ENCODE data around the gene SPOCK3. TPM values are rescaled to one million over a fixed set of nuclear protein-coding genes. Genes with fewer than 3 reads are reported as not detected.

Gene SPOCK3
- total and polyA plus RNA-seq, 2 experiments from 2014 or later: 1.6 to 4.1 TPM

DNA sequence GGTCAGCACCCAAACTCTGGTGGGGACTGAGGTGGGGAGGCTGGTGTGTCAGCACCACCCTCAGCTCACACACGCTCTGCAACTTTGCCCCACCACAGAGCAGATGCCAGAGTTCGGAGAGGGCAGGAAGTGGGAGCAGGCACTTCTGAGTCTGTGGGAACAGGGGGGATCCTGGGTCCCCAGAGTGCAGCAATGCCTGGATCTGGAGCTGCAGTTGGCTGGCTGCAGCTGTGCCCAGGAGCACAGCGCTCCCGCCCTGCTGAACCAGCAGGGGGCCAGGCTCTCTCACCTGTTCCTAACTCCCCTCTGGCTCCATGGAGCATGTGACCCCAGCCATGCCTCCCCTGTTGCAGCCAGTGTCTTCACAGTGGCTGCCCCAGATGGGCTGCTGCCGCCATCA is 252.4 kb downstream of the SPOCK3 start (continued):
- TF ChIP-seq, protein P1, sequence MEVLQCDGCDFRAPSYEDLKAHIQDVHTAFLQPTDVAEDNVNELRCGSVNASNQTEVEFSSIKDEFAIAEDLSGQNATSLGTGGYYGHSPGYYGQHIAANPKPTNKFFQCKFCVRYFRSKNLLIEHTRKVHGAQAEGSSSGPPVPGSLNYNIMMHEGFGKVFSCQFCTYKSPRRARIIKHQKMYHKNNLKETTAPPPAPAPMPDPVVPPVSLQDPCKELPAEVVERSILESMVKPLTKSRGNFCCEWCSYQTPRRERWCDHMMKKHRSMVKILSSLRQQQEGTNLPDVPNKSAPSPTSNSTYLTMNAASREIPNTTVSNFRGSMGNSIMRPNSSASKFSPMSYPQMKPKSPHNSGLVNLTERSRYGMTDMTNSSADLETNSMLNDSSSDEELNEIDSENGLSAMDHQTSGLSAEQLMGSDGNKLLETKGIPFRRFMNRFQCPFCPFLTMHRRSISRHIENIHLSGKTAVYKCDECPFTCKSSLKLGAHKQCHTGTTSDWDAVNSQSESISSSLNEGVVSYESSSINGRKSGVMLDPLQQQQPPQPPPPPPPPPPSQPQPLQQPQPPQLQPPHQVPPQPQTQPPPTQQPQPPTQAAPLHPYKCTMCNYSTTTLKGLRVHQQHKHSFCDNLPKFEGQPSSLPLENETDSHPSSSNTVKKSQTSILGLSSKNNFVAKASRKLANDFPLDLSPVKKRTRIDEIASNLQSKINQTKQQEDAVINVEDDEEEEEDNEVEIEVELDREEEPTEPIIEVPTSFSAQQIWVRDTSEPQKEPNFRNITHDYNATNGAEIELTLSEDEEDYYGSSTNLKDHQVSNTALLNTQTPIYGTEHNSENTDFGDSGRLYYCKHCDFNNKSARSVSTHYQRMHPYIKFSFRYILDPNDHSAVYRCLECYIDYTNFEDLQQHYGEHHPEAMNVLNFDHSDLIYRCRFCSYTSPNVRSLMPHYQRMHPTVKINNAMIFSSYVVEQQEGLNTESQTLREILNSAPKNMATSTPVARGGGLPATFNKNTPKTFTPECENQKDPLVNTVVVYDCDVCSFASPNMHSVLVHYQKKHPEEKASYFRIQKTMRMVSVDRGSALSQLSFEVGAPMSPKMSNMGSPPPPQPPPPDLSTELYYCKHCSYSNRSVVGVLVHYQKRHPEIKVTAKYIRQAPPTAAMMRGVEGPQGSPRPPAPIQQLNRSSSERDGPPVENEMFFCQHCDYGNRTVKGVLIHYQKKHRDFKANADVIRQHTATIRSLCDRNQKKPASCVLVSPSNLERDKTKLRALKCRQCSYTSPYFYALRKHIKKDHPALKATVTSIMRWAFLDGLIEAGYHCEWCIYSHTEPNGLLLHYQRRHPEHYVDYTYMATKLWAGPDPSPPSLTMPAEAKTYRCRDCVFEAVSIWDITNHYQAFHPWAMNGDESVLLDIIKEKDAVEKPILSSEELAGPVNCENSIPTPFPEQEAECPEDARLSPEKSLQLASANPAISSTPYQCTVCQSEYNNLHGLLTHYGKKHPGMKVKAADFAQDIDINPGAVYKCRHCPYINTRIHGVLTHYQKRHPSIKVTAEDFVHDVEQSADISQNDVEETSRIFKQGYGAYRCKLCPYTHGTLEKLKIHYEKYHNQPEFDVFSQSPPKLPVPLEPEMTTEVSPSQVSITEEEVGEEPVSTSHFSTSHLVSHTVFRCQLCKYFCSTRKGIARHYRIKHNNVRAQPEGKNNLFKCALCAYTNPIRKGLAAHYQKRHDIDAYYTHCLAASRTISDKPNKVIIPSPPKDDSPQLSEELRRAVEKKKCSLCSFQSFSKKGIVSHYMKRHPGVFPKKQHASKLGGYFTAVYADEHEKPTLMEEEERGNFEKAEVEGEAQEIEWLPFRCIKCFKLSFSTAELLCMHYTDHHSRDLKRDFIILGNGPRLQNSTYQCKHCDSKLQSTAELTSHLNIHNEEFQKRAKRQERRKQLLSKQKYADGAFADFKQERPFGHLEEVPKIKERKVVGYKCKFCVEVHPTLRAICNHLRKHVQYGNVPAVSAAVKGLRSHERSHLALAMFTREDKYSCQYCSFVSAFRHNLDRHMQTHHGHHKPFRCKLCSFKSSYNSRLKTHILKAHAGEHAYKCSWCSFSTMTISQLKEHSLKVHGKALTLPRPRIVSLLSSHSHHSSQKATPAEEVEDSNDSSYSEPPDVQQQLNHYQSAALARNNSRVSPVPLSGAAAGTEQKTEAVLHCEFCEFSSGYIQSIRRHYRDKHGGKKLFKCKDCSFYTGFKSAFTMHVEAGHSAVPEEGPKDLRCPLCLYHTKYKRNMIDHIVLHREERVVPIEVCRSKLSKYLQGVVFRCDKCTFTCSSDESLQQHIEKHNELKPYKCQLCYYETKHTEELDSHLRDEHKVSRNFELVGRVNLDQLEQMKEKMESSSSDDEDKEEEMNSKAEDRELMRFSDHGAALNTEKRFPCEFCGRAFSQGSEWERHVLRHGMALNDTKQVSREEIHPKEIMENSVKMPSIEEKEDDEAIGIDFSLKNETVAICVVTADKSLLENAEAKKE (CRISPR knock-in tag; IDR thresholded peaks at IDR 0.05): no peak
- TF ChIP-seq EZH2 (IDR thresholded peaks at IDR 0.05; ENCODE audit: low read depth, unreplicated experiment): no peak
- no peak for TF ChIP-seq ZNF331 (CRISPR knock-in tag; IDR thresholded peaks at IDR 0.05; ENCODE audit: low read depth)

DNA sequence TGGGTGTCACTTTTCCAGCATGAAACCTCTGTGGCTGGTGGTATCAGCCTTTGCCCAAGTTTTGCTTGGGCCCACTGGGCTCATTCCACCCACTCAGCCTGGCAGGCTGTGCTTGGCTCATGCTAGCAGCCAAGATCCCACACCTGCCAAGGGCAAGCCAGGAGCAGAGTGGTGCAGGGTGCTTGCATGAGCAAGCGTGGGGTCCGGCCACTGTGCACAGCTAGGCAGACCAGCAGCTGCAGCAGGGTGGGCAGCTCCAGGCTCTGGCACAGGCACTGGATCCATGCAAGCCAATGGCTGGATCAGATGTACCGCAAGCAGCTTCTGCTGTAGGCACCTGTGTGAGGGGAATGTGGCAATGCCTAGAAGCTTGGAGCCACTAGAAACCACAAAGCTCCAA is 253.9 kb downstream of the SPOCK3 start:
- Mint-ChIP-seq H3K4me3 (no peak overlapping the region), H3K27me3 (ENCODE audit: insufficient read depth, low read depth, poor library complexity) (no peaks in the 10 kb centered on the region), H3K36me3 (ENCODE audit: low read depth) (peaks cover 6% of the 10 kb centered on the region; the same call in 2 of the 3 replicates), H3K27ac (no peak overlapping the region), H3K9me3 (peaks cover 14% of the 10 kb centered on the region), H3K4me1 (no peaks in the 10 kb centered on the region)
- Histone ChIP-seq H3K4me1 (ENCODE audit: insufficient read depth) (no peaks in the 10 kb centered on the region), H3K4me3 (no peak overlapping the region), H3K4me2 (no peak overlapping the region), H2AFZ (no peak overlapping the region), H3K27me3 (ENCODE audit: insufficient read depth) (no peaks in the 10 kb centered on the region), H3F3A (replicated peaks; ENCODE audit: low read depth) (no peaks in the 10 kb centered on the region), H3K27ac (ENCODE audit: low read depth) (no peak overlapping the region), H3K9me2 (ENCODE audit: insufficient read depth) (no peaks in the 10 kb centered on the region), H3K79me2 (replicated peaks; ENCODE audit: insufficient read depth) (no peaks in the 10 kb centered on the region), H3K36me3 (ENCODE audit: insufficient read depth) (no peaks in the 10 kb centered on the region), H4K20me1 (replicated peaks; ENCODE audit: insufficient read depth) (no peaks in the 10 kb centered on the region)
- DNase-seq (ENCODE audit: low spot score): no peak
- TF ChIP-seq EZH2 (IDR thresholded peaks at IDR 0.05; ENCODE audit: low read depth, unreplicated experiment): no peak
- no peak for TF ChIP-seq POLR2AphosphoS5 (IDR thresholded peaks at IDR 0.05; ENCODE audit: low read depth)
- no peak for ATAC-seq

DNA sequence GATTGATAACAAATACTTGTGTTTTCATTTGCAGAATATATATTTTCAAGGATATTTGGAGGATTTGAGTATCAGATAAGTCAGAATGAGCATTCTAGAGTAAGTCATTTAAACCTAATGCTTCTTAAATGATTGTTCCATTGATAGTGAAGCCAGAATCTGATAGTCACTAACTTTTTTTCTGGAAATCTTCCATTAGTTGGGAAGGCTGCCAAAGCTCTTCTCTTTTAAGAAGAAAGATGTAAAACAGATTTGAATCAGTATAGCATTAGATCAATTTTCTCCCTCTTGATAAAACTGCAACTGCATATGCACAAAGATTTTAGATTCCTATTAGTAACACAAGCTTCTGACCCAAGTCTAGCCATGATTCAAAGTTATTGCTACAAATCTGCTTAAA is 256.7 kb downstream of the SPOCK3 start:
- H3K4me2 ChIP-seq: no peak overlapping the region
- no peaks in the 10 kb centered on the region for H3K27me3 ChIP-seq (ENCODE audit: insufficient read depth)
- no peaks in the 10 kb centered on the region for H3K27me3 Mint-ChIP-seq (ENCODE audit: insufficient read depth, low read depth, poor library complexity)
- no peaks in the 10 kb centered on the region for H3K4me1 Mint-ChIP-seq
- peaks cover 6% of the 10 kb centered on the region; the same call in 2 of the 3 replicates for H3K36me3 Mint-ChIP-seq (ENCODE audit: low read depth)
- no peak overlapping the region for H3K4me3 ChIP-seq
- H4K20me1 ChIP-seq (replicated peaks; ENCODE audit: insufficient read depth): no peaks in the 10 kb centered on the region
- no peaks in the 10 kb centered on the region for H3K36me3 ChIP-seq (ENCODE audit: insufficient read depth)
- H3K27ac ChIP-seq (ENCODE audit: low read depth): no peak overlapping the region
- H3K27ac Mint-ChIP-seq: no peak overlapping the region
- DNase-seq (ENCODE audit: low spot score) (no peak), ATAC-seq (no peak)
- H3K9me2 ChIP-seq (ENCODE audit: insufficient read depth): no peaks in the 10 kb centered on the region
- no peaks in the 10 kb centered on the region for H3K4me1 ChIP-seq (ENCODE audit: insufficient read depth)
- H3K4me3 Mint-ChIP-seq: no peak overlapping the region
- H3F3A ChIP-seq (replicated peaks; ENCODE audit: low read depth): no peaks in the 10 kb centered on the region
- no peaks in the 10 kb centered on the region for H3K79me2 ChIP-seq (replicated peaks; ENCODE audit: insufficient read depth)
- H3K9me3 Mint-ChIP-seq: peaks cover 14% of the 10 kb centered on the region
- no peak overlapping the region for H2AFZ ChIP-seq
- TF ChIP-seq STAT1 (IDR thresholded peaks at IDR 0.05; ENCODE audit: unreplicated experiment): no peak
- TF ChIP-seq POLR2AphosphoS5 (IDR thresholded peaks at IDR 0.05; ENCODE audit: low read depth): no peak
- no peak for TF ChIP-seq NANOG (IDR thresholded peaks at IDR 0.05; ENCODE audit: borderline replicate concordance)
- TF ChIP-seq EZH2phosphoT487 (IDR thresholded peaks at IDR 0.05; ENCODE audit: unreplicated experiment): no peak

All from GM23338 (cell line).